ENCODE results near the gene CCNF. TPM values are rescaled to one million over a fixed set of nuclear protein-coding genes. Genes with fewer than 3 reads are reported as not detected.

CCNF gene
- total RNA-seq, 4 donors from 2014 or later: 5.6 to 17.7 (median 11.3) TPM

GRCh38 chr16:2467528-2468232 is 38.4 kb downstream of the CCNF start:
- intact Hi-C loops (cut with DNase I; ENCODE audit: low total_unique reads): no loop called here
- 0 to 2% methylated on average over 12 to 55 of the region's 80 CpGs for WGBS, 2 donors
- DNase-seq (ENCODE audit: low spot score in 2 of 2): peak; percentile 47 to 97
- H3K4me3 ChIP-seq (ENCODE audit: low read depth, poor library complexity, severe bottlenecking): peak overlapping the region; percentile 22
- TF ChIP-seq CTCF (IDR thresholded peaks at IDR 0.05): no peak
- no peak for TF ChIP-seq POLR2A (IDR thresholded peaks at IDR 0.05)

DNA sequence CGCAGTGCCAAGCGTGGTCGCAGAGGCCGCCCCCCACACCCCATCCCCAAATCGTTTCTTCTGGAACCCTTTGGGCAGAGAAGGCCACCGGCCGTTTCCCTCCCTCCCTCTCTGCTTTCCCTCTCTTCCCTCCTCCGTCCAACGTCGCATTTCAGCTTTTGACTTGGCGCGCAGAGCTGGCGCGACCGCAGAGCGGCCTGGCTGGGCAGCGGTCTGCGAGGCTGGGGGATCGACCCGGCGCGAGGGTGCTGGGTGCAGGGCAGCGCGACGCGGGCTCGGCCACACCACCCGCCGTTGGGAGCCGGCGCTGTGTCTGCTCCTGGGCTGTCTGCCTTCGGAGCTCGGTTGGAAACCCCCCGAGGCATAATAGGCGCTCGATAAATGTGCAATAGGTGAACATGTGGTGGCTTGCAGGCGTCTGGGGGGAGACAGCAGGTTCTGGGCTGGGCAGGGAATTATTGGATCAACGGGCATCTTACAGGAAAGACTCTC is 39.0 kb downstream of the CCNF start:
- intact Hi-C loops (cut with DNase I; ENCODE audit: low total_unique reads): no loop called here
- H3K4me3 ChIP-seq (ENCODE audit: low read depth, poor library complexity, severe bottlenecking): peak overlapping the region; percentile 22
- DNase-seq (ENCODE audit: low spot score in 2 of 2): no peak
- no peak for TF ChIP-seq POLR2A (IDR thresholded peaks at IDR 0.05)
- TF ChIP-seq CTCF (IDR thresholded peaks at IDR 0.05): no peak
- WGBS, 2 donors: 0 to 3% methylated on average over 10 to 23 of the region's 38 CpGs

GRCh38 chr16:2468725-2469398 is 39.6 kb downstream of the CCNF start:
- WGBS, 2 donors: 17 to 18% methylated on average over 11 to 12 of the region's 14 CpGs
- no peak for DNase-seq (ENCODE audit: low spot score in 2 of 2)
- TF ChIP-seq CTCF (IDR thresholded peaks at IDR 0.05) (no peak), POLR2A (IDR thresholded peaks at IDR 0.05) (no peak)
- intact Hi-C loops (cut with DNase I; ENCODE audit: low total_unique reads): no loop called here
- H3K4me3 ChIP-seq (ENCODE audit: low read depth, poor library complexity, severe bottlenecking): no peak overlapping the region

DNA sequence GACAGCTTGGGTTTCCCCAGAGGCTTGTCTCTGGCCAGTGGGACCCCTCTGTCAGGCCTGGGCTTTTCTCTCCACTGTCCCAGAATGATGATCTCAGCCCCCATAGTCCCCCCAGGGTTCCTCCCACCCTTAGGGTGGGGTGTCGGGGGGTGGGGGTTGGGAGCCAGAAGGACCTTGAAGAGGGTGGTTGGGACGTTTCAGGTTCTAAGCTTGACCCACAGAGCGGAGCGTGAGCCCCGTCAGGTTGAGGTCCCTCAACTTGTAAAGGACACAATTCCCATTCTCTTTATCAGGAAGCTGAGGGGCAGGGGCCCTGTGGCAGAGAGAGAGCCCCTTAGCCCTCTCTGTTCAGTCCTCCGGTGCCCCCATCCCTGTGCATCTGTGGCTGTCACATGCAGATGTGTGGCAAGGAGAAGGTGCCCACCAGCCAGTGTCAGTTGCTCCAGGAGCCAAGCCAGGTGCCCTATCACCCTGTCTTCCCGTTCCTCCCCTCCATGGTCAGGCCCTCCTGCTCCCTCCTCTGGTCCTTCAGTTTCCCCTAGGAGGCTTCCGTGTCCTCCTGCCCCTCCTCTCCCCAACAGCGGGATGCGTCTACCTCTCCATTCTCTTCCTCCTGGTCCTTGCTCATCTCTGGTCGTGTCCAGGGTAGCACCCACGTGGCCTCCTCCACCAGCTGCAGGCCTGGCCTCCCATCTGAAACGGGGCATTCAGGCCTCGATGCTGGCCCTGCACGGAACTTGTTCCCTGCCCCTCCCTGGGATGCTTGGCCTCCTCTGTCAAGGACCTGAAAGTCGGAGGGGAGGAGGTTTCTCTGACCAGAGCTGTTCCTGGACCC is 40.4 kb downstream of the CCNF start:
- DNase-seq (ENCODE audit: low spot score in 2 of 2): no peak
- intact Hi-C loops (cut with DNase I; ENCODE audit: low total_unique reads): no loop called here
- TF ChIP-seq CTCF (IDR thresholded peaks at IDR 0.05) (no peak), POLR2A (IDR thresholded peaks at IDR 0.05) (no peak)
- H3K4me3 ChIP-seq (ENCODE audit: low read depth, poor library complexity, severe bottlenecking): no peak overlapping the region
- 42 to 61% methylated on average over 12 to 16 of the region's 16 CpGs for WGBS, 2 donors

- 82 to 90% methylated on average over 7 of the region's 7 CpGs for WGBS, 2 donors
- no peak for DNase-seq (ENCODE audit: low spot score in 2 of 2)
- intact Hi-C loops (cut with DNase I; ENCODE audit: low total_unique reads): no loop called here
- H3K4me3 ChIP-seq (ENCODE audit: low read depth, poor library complexity, severe bottlenecking): no peak overlapping the region
- no peak for TF ChIP-seq POLR2A (IDR thresholded peaks at IDR 0.05)
- no peak for TF ChIP-seq CTCF (IDR thresholded peaks at IDR 0.05)
These were observed 41.0 kb downstream of the CCNF start for GRCh38 chr16:2470234-2470601.
